ENCODE data around the gene SESTD1.

The SESTD1 gene

GRCh38 chr2:179072527-179072926 lies 192.1 kb downstream of the SESTD1 start:
- no peak for DNase-seq
- no peak for TF ChIP-seq CTCF (IDR thresholded peaks at IDR 0.05; ENCODE audit: low read depth, low read length)

GRCh38 chr2:179071810-179072355 lies 192.7 kb downstream of the SESTD1 start:
- Histone ChIP-seq H3K36me3 (no peaks in the 10 kb centered on the region), H3K9me3 (ENCODE audit: severe bottlenecking) (no peaks in the 10 kb centered on the region), H3K4me3 (ENCODE audit: low read depth, low read length) (no peak overlapping the region), H3K27me3 (ENCODE audit: insufficient read depth, low read depth, severe bottlenecking) (no peaks in the 10 kb centered on the region), H3K27ac (no peak overlapping the region)
- TF ChIP-seq CTCF (IDR thresholded peaks at IDR 0.05; ENCODE audit: low read depth, low read length), result no peak
- DNase-seq, result no peak

More at GRCh38 chr2:179072527-179072926, 192.1 kb downstream of the SESTD1 start:
- no peak overlapping the region for H3K4me3 ChIP-seq (ENCODE audit: low read depth, low read length)
- no peaks in the 10 kb centered on the region for H3K9me3 ChIP-seq (ENCODE audit: severe bottlenecking)
- H3K27ac ChIP-seq, result no peak overlapping the region
- no peaks in the 10 kb centered on the region for H3K36me3 ChIP-seq
- H3K27me3 ChIP-seq (ENCODE audit: insufficient read depth, low read depth, severe bottlenecking), result no peaks in the 10 kb centered on the region

- no peak overlapping the region for H3K4me3 ChIP-seq (ENCODE audit: low read depth, low read length)
- no peaks in the 10 kb centered on the region for H3K27me3 ChIP-seq (ENCODE audit: insufficient read depth, low read depth, severe bottlenecking)
- no peak for DNase-seq
- H3K27ac ChIP-seq, result no peak overlapping the region
- H3K9me3 ChIP-seq (ENCODE audit: severe bottlenecking), result no peaks in the 10 kb centered on the region
- no peak for TF ChIP-seq CTCF (IDR thresholded peaks at IDR 0.05; ENCODE audit: low read depth, low read length)
- no peaks in the 10 kb centered on the region for H3K36me3 ChIP-seq
Observed at GRCh38 chr2:179070895-179071294, 193.7 kb downstream of the SESTD1 start.

GRCh38 chr2:179069685-179070084 lies 194.9 kb downstream of the SESTD1 start:
- H3K27me3 ChIP-seq (ENCODE audit: insufficient read depth, low read depth, severe bottlenecking), result no peaks in the 10 kb centered on the region
- H3K9me3 ChIP-seq (ENCODE audit: severe bottlenecking), result no peaks in the 10 kb centered on the region
- TF ChIP-seq CTCF (IDR thresholded peaks at IDR 0.05; ENCODE audit: low read depth, low read length), result no peak
- H3K36me3 ChIP-seq, result no peaks in the 10 kb centered on the region
- H3K27ac ChIP-seq, result no peak overlapping the region
- no peak for DNase-seq
- H3K4me3 ChIP-seq (ENCODE audit: low read depth, low read length), result no peak overlapping the region

- Histone ChIP-seq H3K27me3 (ENCODE audit: insufficient read depth, low read depth, severe bottlenecking) (no peaks in the 10 kb centered on the region), H3K9me3 (ENCODE audit: severe bottlenecking) (no peaks in the 10 kb centered on the region), H3K4me3 (ENCODE audit: low read depth, low read length) (no peak overlapping the region), H3K36me3 (no peaks in the 10 kb centered on the region), H3K27ac (no peak overlapping the region)
- TF ChIP-seq CTCF (IDR thresholded peaks at IDR 0.05; ENCODE audit: low read depth, low read length), result no peak
- no peak for DNase-seq
Observed at GRCh38 chr2:179068991-179069643, 195.5 kb downstream of the SESTD1 start.

All from WERI-Rb-1 (cell line).